Activated naive CD4-positive, alpha-beta T cell treated with anti-CD3 and anti-CD28 coated beads for 36 hours (primary cell): ENCODE data around the gene GNAO1. TPM values are rescaled to one million over a fixed set of nuclear protein-coding genes. Genes with fewer than 3 reads are reported as not detected.

Experiments used
- CTCF ChIA-PET: fragments of 350-600 bp; sonication (Branson Sonifier 250); formaldehyde crosslinking; loops from one replicate; lab custom pipeline; 2021; ENCODE audit warnings: antibody characterized with exemption; lab: Charles Lee
- DNase-seq: peaks from one replicate; pipeline ENCODE4 v3.0.0-alpha.2; 2020
- H3K27ac Mint-ChIP-seq: one replicate; pipeline ENCODE4 v1.8.0; 2021; ENCODE audit warnings: mild to moderate bottlenecking, mixed read lengths
- H3K27me3 Mint-ChIP-seq: one replicate; pipeline ENCODE4 v1.8.0; 2021; ENCODE audit warnings: low read depth, mixed read lengths
- H3K36me3 Mint-ChIP-seq: one replicate; pipeline ENCODE4 v1.8.0; 2021; ENCODE audit warnings: low read depth, mixed read lengths
- H3K4me1 Mint-ChIP-seq: one replicate; pipeline ENCODE4 v1.8.0; 2021; ENCODE audit warnings: low read depth, mixed read lengths
- H3K4me3 Mint-ChIP-seq: one replicate; pipeline ENCODE4 v1.8.0; 2021; ENCODE audit warnings: mild to moderate bottlenecking, moderate library complexity, mixed read lengths
- H3K9me3 Mint-ChIP-seq: one replicate; pipeline ENCODE4 v1.8.0; 2021; ENCODE audit warnings: mixed read lengths
- intact Hi-C: fragments of 100-400 bp; cut with micrococcal nuclease; formaldehyde crosslinking; loops from one replicate; pipeline ENCODE4 v1.15.1; 2023
- total RNA-seq, 2 experiments: library from RNA; stranded (reverse); gene quantifications; one replicate each; pipeline ENCODE4 v1.2.3, GENCODE V29; 2021

Gene GNAO1
- total RNA-seq, 2 experiments from 2014 or later: 0.25 to 0.50 TPM

GRCh38 chr16:56262148-56262547, 70.9 kb downstream of the GNAO1 start:
- peak; percentile 28 for DNase-seq
- H3K4me3 Mint-ChIP-seq: no peak overlapping the region
- H3K9me3 Mint-ChIP-seq: no peaks in the 10 kb centered on the region
- CTCF ChIA-PET: interaction anchor here (0.9 kb wide), 1 partner anchor 797 kb away, joined by 3 read pairs; no protein-coding TSS in a partner anchor
- no peak overlapping the region for H3K27ac Mint-ChIP-seq
- no peaks in the 10 kb centered on the region for H3K27me3 Mint-ChIP-seq
- H3K36me3 Mint-ChIP-seq: no peaks in the 10 kb centered on the region
- intact Hi-C loops: no loop called here
- H3K4me1 Mint-ChIP-seq: peaks cover 11% of the 10 kb centered on the region

GRCh38 chr16:56262551-56263245, 71.4 kb downstream of the GNAO1 start:
- peaks cover 11% of the 10 kb centered on the region for H3K4me1 Mint-ChIP-seq
- H3K9me3 Mint-ChIP-seq: no peaks in the 10 kb centered on the region
- intact Hi-C loops: no loop called here
- no peak overlapping the region for H3K4me3 Mint-ChIP-seq
- CTCF ChIA-PET: interaction anchor here (0.5 to 0.9 kb wide), 2 partner anchors 285 to 798 kb away, joined by 3 read pairs; no protein-coding TSS in a partner anchor
- H3K27me3 Mint-ChIP-seq: no peaks in the 10 kb centered on the region
- no peak for DNase-seq
- H3K36me3 Mint-ChIP-seq: no peaks in the 10 kb centered on the region
- H3K27ac Mint-ChIP-seq: no peak overlapping the region

- no peaks in the 10 kb centered on the region for H3K36me3 Mint-ChIP-seq
- peaks cover 11% of the 10 kb centered on the region for H3K4me1 Mint-ChIP-seq
- no peak overlapping the region for H3K27ac Mint-ChIP-seq
- H3K9me3 Mint-ChIP-seq: no peaks in the 10 kb centered on the region
- no peak for DNase-seq
- no peak overlapping the region for H3K4me3 Mint-ChIP-seq
- H3K27me3 Mint-ChIP-seq: no peaks in the 10 kb centered on the region
- CTCF ChIA-PET: interaction anchor here (0.5 to 1.3 kb wide), 4 partner anchors 10 to 320 kb away, joined by 3 to 4 read pairs (median 3); no protein-coding TSS in a partner anchor
- intact Hi-C loops: no loop called here
Observed at GRCh38 chr16:56263711-56264608, 72.7 kb downstream of the GNAO1 start.

GRCh38 chr16:56264609-56264972, 73.3 kb downstream of the GNAO1 start:
- CTCF ChIA-PET: interaction anchor here (0.6 to 1.3 kb wide), 4 partner anchors 10 to 345 kb away, joined by 3 to 5 read pairs (median 4); no protein-coding TSS in a partner anchor
- H3K4me3 Mint-ChIP-seq: no peak overlapping the region
- DNase-seq: no peak
- intact Hi-C loops: no loop called here
- H3K27me3 Mint-ChIP-seq: no peaks in the 10 kb centered on the region
- no peak overlapping the region for H3K27ac Mint-ChIP-seq
- no peaks in the 10 kb centered on the region for H3K36me3 Mint-ChIP-seq
- no peaks in the 10 kb centered on the region for H3K9me3 Mint-ChIP-seq
- H3K4me1 Mint-ChIP-seq: peaks cover 11% of the 10 kb centered on the region

- CTCF ChIA-PET: interaction anchor here (0.6 to 1.3 kb wide), 4 partner anchors 9 to 456 kb away, joined by 3 to 5 read pairs (median 3); no protein-coding TSS in a partner anchor
- Mint-ChIP-seq H3K9me3 (no peaks in the 10 kb centered on the region), H3K4me1 (peaks cover 11% of the 10 kb centered on the region), H3K4me3 (no peak overlapping the region), H3K27me3 (no peaks in the 10 kb centered on the region), H3K36me3 (no peaks in the 10 kb centered on the region), H3K27ac (no peak overlapping the region)
- DNase-seq: no peak
- intact Hi-C loops: no loop called here
Observed at GRCh38 chr16:56265184-56265583, 73.9 kb downstream of the GNAO1 start.

GRCh38 chr16:56265746-56266145, 74.5 kb downstream of the GNAO1 start:
- no peak for DNase-seq
- Mint-ChIP-seq H3K36me3 (no peaks in the 10 kb centered on the region), H3K4me3 (no peak overlapping the region), H3K27me3 (no peaks in the 10 kb centered on the region), H3K4me1 (peaks cover 11% of the 10 kb centered on the region), H3K9me3 (no peaks in the 10 kb centered on the region), H3K27ac (no peak overlapping the region)
- CTCF ChIA-PET: interaction anchor here (0.6 to 0.7 kb wide), 2 partner anchors 335 to 457 kb away, joined by 3 read pairs; no protein-coding TSS in a partner anchor
- intact Hi-C loops: no loop called here

- no peaks in the 10 kb centered on the region for H3K36me3 Mint-ChIP-seq
- no peaks in the 10 kb centered on the region for H3K27me3 Mint-ChIP-seq
- CTCF ChIA-PET: no interaction called here
- intact Hi-C loops: no loop called here
- no peak for DNase-seq
- no peak overlapping the region for H3K4me3 Mint-ChIP-seq
- peaks cover 10% of the 10 kb centered on the region for H3K4me1 Mint-ChIP-seq
- H3K9me3 Mint-ChIP-seq: no peaks in the 10 kb centered on the region
- no peak overlapping the region for H3K27ac Mint-ChIP-seq
Observed at GRCh38 chr16:56266641-56267607, 75.6 kb downstream of the GNAO1 start.

GRCh38 chr16:56267888-56268287, 76.6 kb downstream of the GNAO1 start:
- Mint-ChIP-seq H3K4me1 (peaks cover 2% of the 10 kb centered on the region), H3K27ac (no peak overlapping the region), H3K27me3 (no peaks in the 10 kb centered on the region), H3K36me3 (no peaks in the 10 kb centered on the region), H3K9me3 (no peaks in the 10 kb centered on the region), H3K4me3 (no peak overlapping the region)
- no peak for DNase-seq
- CTCF ChIA-PET: no interaction called here
- intact Hi-C loops: no loop called here

GRCh38 chr16:56268799-56269198, 77.5 kb downstream of the GNAO1 start:
- CTCF ChIA-PET: no interaction called here
- Mint-ChIP-seq H3K36me3 (no peaks in the 10 kb centered on the region), H3K4me1 (no peaks in the 10 kb centered on the region), H3K27ac (no peak overlapping the region), H3K9me3 (no peaks in the 10 kb centered on the region), H3K27me3 (no peaks in the 10 kb centered on the region), H3K4me3 (no peak overlapping the region)
- DNase-seq: no peak
- intact Hi-C loops: no loop called here

- no peak overlapping the region for H3K4me3 Mint-ChIP-seq
- H3K36me3 Mint-ChIP-seq: no peaks in the 10 kb centered on the region
- no peak for DNase-seq
- intact Hi-C loops: no loop called here
- CTCF ChIA-PET: no interaction called here
- peaks cover 4% of the 10 kb centered on the region for H3K27me3 Mint-ChIP-seq
- H3K4me1 Mint-ChIP-seq: no peaks in the 10 kb centered on the region
- no peaks in the 10 kb centered on the region for H3K9me3 Mint-ChIP-seq
- no peak overlapping the region for H3K27ac Mint-ChIP-seq
Observed at GRCh38 chr16:56269281-56269680, 78.0 kb downstream of the GNAO1 start.

GRCh38 chr16:56269811-56270684, 78.8 kb downstream of the GNAO1 start:
- no peaks in the 10 kb centered on the region for H3K4me1 Mint-ChIP-seq

More at GRCh38 chr16:56269811-56270684, 78.8 kb downstream of the GNAO1 start:
- DNase-seq: no peak
- intact Hi-C loops: no loop called here
- Mint-ChIP-seq H3K27ac (no peak overlapping the region), H3K4me3 (no peak overlapping the region), H3K27me3 (peaks cover 10% of the 10 kb centered on the region), H3K9me3 (no peaks in the 10 kb centered on the region), H3K36me3 (no peaks in the 10 kb centered on the region)
- CTCF ChIA-PET: no interaction called here
